ENCODE measurements around the gene EHD2.

DNA sequence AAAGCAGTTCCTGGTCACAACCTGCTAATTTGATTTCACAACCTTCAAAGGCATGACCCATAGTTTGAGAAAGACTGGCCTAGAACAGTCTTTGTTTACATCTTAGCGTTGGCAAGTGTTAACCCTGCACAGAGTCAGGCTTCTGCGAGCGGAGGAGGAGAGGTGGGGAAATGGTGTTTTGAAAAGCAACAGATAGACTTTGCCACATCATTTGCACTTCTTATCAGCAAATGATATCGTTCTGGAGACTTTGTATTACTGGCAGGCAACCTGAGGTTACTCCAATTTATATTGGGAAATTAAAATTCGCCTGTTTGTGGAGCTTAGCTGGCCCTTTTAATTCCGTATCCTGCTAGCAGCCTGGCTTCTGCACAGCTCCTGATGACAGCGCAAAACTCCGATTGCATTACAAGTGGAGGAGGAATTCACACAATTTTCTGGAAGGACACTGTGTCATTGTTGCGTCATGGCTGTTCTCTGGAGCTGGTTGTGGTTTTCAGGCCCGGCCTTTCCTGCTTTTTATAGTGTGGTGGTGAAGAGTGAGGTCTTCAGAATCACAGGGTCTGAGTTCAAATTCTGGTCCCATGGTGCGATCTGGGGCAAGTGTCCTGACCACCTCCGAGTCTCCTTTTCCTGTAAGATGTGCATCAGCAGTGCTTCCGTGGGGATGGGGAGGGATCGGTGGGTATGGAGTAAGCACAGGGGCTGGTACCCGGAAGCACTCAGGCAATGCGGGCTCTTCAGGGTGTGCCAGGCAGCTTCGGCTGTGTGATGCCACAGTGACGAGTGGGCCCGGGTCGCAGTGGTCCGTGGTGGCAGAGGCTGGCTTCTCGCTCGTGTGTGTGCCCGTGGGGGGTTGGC is 49.1 kb upstream of the EHD2 start:
- TF ChIP-seq SP1 (IDR thresholded peaks at IDR 0.05) (no peak), PKNOX1 (IDR thresholded peaks at IDR 0.05) (no peak), TARDBP (IDR thresholded peaks at IDR 0.05) (no peak), LEF1 (IDR thresholded peaks at IDR 0.05; ENCODE audit: borderline replicate concordance) (no peak), FOXM1 (IDR thresholded peaks at IDR 0.05; ENCODE audit: borderline replicate concordance) (no peak), ELF4 (IDR thresholded peaks at IDR 0.05) (no peak), NFRKB (IDR thresholded peaks at IDR 0.05) (no peak), BHLHE40 (IDR thresholded peaks at IDR 0.05; ENCODE audit: borderline replicate concordance) (no peak), FOXK2 (IDR thresholded peaks at IDR 0.05) (no peak), FOXA1 (IDR thresholded peaks at IDR 0.05) (no peak), ARNT (IDR thresholded peaks at IDR 0.05) (no peak), L3MBTL2 (conservative IDR thresholded peaks at IDR 0.05) (no peak), CTBP1 (IDR thresholded peaks at IDR 0.05; ENCODE audit: borderline replicate concordance) (no peak)

Data from HEK293T (cell line).